ENCODE results near the gene BBC3.

The BBC3 gene

GRCh38 chr19:47230054-47230920, 712 bp downstream of the BBC3 start:
- DNase-seq = peak; percentile 43

- no peak for DNase-seq
Measured at GRCh38 chr19:47229676-47230053, 1.3 kb downstream of the BBC3 start.

GRCh38 chr19:47228937-47229675, 1.9 kb downstream of the BBC3 start:
- peak; percentile 23 for DNase-seq

- no peak for DNase-seq
Measured at GRCh38 chr19:47228168-47228936, 2.6 kb downstream of the BBC3 start.

GRCh38 chr19:47227352-47228167, 3.4 kb downstream of the BBC3 start:
- DNase-seq = no peak

- DNase-seq = peak; percentile 39
Measured at GRCh38 chr19:47226426-47227351, 4.3 kb downstream of the BBC3 start.

- DNase-seq = peak; percentile 91
Measured at GRCh38 chr19:47225746-47226425, 5.1 kb downstream of the BBC3 start.

GRCh38 chr19:47221890-47222289, 9.1 kb downstream of the BBC3 start:
- no peak for DNase-seq

- no peak for DNase-seq
Measured at GRCh38 chr19:47221080-47221841, 9.7 kb downstream of the BBC3 start.

GRCh38 chr19:47215581-47215980, 15.4 kb downstream of the BBC3 start:
- no peak for DNase-seq

- peak; percentile 51 for DNase-seq
Measured at GRCh38 chr19:47210689-47211316, 20.2 kb downstream of the BBC3 start.

- no peak for DNase-seq
Measured at GRCh38 chr19:47210180-47210490, 20.9 kb downstream of the BBC3 start.

- no peak for DNase-seq
Measured at GRCh38 chr19:47209319-47210179, 21.4 kb downstream of the BBC3 start.

- DNase-seq = no peak
Measured at GRCh38 chr19:47203254-47203653, 27.7 kb downstream of the BBC3 start.

- no peak for DNase-seq
Measured at GRCh38 chr19:47200530-47200929, 30.5 kb downstream of the BBC3 start.

- no peak for DNase-seq
Measured at GRCh38 chr19:47197141-47197540, 33.9 kb downstream of the BBC3 start.

GRCh38 chr19:47195434-47195833, 35.6 kb downstream of the BBC3 start:
- DNase-seq = no peak

GRCh38 chr19:47190167-47190727, 40.8 kb downstream of the BBC3 start:
- peak; percentile 48 for DNase-seq

Measured in midbrain (tissue), 1 donor.